Calu3 (cell line): ENCODE measurements around the gene PSMB11. TPM values are rescaled to one million over a fixed set of nuclear protein-coding genes. Genes with fewer than 3 reads are reported as not detected.

ENCODE experiments used
- BruUV-seq: library from RNA; stranded (reverse); fragments of 400-500 nt; replicated peaks from 2 replicates; lab custom pipeline; 2021; lab: Mats Ljungman, UMichigan
- CTCF ChIA-PET: fragments of 300-600 bp; sonication (Branson Sonifier 250); formaldehyde crosslinking; loops from one replicate; lab custom pipeline; 2022; ENCODE audit warnings: antibody characterized with exemption; lab: Charles Lee
- DNase-seq: peaks from one replicate; pipeline ENCODE4 v3.0.0; 2022
- H3K27ac Mint-ChIP-seq: one replicate; pipeline ENCODE4 v1.8.0; 2022; ENCODE audit warnings: mixed read lengths; ENCODE audit not compliant: unreplicated experiment
- H3K27me3 Mint-ChIP-seq: one replicate; pipeline ENCODE4 v1.8.0; 2022; ENCODE audit warnings: mixed read lengths; ENCODE audit not compliant: unreplicated experiment
- H3K36me3 Mint-ChIP-seq: one replicate; pipeline ENCODE4 v1.8.0; 2022; ENCODE audit warnings: mild to moderate bottlenecking, moderate library complexity, mixed read lengths; ENCODE audit not compliant: insufficient read depth, unreplicated experiment
- H3K4me1 Mint-ChIP-seq: one replicate; pipeline ENCODE4 v1.8.0; 2022; ENCODE audit warnings: mild to moderate bottlenecking, low read depth, mixed read lengths; ENCODE audit not compliant: unreplicated experiment
- H3K4me3 Mint-ChIP-seq: one replicate; pipeline ENCODE4 v1.8.0; 2022; ENCODE audit warnings: mild to moderate bottlenecking, low read depth, moderate library complexity, mixed read lengths; ENCODE audit not compliant: unreplicated experiment
- H3K9me3 Mint-ChIP-seq: one replicate; pipeline ENCODE4 v1.8.0; 2022; ENCODE audit warnings: low read depth, mixed read lengths; ENCODE audit not compliant: unreplicated experiment
- CTCF ChIP-seq: fragments of 200-600 bp; IDR thresholded peaks from one replicate; pipeline ENCODE4 v1.8.0; 2022; ENCODE audit warnings: antibody characterized with exemption; ENCODE audit not compliant: unreplicated experiment
- intact Hi-C: fragments of 100-400 bp; cut with micrococcal nuclease; formaldehyde crosslinking; loops from one replicate; pipeline ENCODE4 v1.10.0; 2022; ENCODE audit not compliant: unreplicated experiment
- total RNA-seq: library from RNA; stranded (reverse); gene quantifications from 2 replicates; pipeline ENCODE4 v1.2.3, GENCODE V29; 2022

PSMB11 gene
- total RNA-seq, 1 experiment from 2014 or later, result not detected

- CTCF ChIA-PET, result interaction anchor here (0.9 to 3.8 kb wide), 2 partner anchors 10 to 11 kb away, joined by 4 to 28 read pairs; no protein-coding TSS in a partner anchor
- no peak overlapping the region for H3K4me3 Mint-ChIP-seq
- intact Hi-C loops, result no loop called here
- DNase-seq, result no peak
- no peak overlapping the region for H3K27ac Mint-ChIP-seq
- peaks cover 5% of the 10 kb centered on the region for H3K36me3 Mint-ChIP-seq
- H3K27me3 Mint-ChIP-seq, result no peaks in the 10 kb centered on the region
- no peaks in the 10 kb centered on the region for H3K9me3 Mint-ChIP-seq
- BruUV-seq, result no TSS peak
- H3K4me1 Mint-ChIP-seq, result no peaks in the 10 kb centered on the region
- no peak for TF ChIP-seq CTCF
Measured at GRCh38 chr14:22996768-22997654, 45.0 kb upstream of the PSMB11 start.

DNA sequence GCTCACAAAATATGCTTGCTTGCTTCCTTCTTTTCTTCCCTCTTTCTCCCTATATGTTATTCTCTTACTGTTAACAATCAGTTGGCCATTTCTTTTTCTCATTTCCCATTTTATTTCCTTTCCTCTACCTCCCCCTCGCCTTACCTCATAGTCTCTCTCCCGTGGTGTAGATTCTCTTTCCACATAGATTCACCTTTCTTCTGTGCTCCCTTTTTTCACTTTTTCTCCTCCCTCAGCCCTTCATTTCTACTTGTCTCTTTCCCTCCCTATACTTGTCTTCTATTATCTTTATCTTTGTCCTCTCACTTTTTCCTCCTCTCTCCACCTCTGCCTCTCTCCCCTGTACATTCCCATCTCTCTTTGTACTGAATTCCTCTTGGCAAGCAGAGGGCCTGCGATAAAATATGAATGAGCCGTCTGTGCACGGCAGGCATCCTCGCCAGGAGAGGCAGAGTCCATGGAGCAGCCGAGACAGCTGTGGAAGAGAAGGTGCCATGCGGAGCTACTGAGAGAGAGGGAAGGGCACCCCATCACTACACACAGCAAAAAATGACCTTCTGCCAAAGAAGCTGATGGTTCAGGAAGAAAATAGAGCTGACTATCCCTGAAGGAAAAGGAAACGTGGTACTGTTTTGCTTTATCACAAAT, 44.2 kb upstream of the PSMB11 start:
- H3K9me3 Mint-ChIP-seq, result no peaks in the 10 kb centered on the region
- intact Hi-C loops, result no loop called here
- CTCF ChIA-PET, result interaction anchor here (0.9 kb wide), 1 partner anchor 11 kb away, joined by 4 read pairs; no protein-coding TSS in a partner anchor

DNA sequence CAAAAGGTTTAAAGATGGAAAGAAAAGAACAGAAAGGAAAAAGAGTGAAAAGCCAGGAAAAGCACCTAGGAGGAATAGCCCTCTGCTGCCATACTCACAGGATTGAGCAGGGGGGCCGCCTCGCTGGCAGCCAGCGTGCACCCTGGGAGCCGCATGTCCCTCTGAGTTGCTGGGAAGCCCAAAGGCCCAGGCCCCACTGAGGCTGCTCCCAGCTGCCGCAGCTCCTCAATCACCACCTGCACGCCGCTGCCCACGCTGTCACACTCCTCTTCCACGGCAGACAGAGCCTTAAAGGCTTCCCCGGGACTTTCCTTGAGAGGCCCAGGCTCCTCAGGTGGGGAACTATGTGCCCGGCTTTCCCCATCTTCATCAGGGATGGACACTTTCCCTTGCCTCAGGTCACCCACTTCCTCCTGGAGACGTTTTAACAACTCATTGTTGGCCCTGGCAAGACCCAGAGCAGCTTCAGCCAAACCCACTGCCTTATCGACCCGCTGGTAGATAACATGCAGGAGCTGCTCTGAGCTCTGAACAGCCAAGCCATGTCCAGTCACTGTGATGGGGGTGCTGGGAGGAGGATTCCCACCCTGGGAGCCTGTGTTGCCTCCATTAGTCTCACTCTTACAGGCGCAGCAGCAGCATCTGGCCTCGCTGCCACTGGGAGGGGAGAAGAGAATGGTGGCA, 43.5 kb upstream of the PSMB11 start:
- peaks cover 5% of the 10 kb centered on the region for H3K36me3 Mint-ChIP-seq
- DNase-seq, result no peak
- no peaks in the 10 kb centered on the region for H3K9me3 Mint-ChIP-seq
- no peaks in the 10 kb centered on the region for H3K27me3 Mint-ChIP-seq
- H3K4me3 Mint-ChIP-seq, result no peak overlapping the region
- TF ChIP-seq CTCF, result no peak
- H3K27ac Mint-ChIP-seq, result no peak overlapping the region
- BruUV-seq, result no TSS peak
- intact Hi-C loops, result no loop called here
- CTCF ChIA-PET, result no interaction called here
- no peaks in the 10 kb centered on the region for H3K4me1 Mint-ChIP-seq

More for the DNA sequence above, 44.2 kb upstream of the PSMB11 start:
- no peak overlapping the region for H3K4me3 Mint-ChIP-seq
- no peaks in the 10 kb centered on the region for H3K4me1 Mint-ChIP-seq
- TF ChIP-seq CTCF, result no peak
- no TSS peak for BruUV-seq
- DNase-seq, result no peak
- H3K27ac Mint-ChIP-seq, result no peak overlapping the region
- no peaks in the 10 kb centered on the region for H3K27me3 Mint-ChIP-seq
- peaks cover 5% of the 10 kb centered on the region for H3K36me3 Mint-ChIP-seq

- DNase-seq, result no peak
- CTCF ChIA-PET, result interaction anchor here (0.6 kb wide), 1 partner anchor 35 kb away, joined by 3 read pairs; no protein-coding TSS in a partner anchor
- Mint-ChIP-seq H3K27me3 (no peaks in the 10 kb centered on the region), H3K27ac (no peak overlapping the region), H3K4me1 (peaks cover 9% of the 10 kb centered on the region), H3K4me3 (no peak overlapping the region), H3K36me3 (no peaks in the 10 kb centered on the region), H3K9me3 (no peaks in the 10 kb centered on the region)
- BruUV-seq, result no TSS peak
- no peak for TF ChIP-seq CTCF
- intact Hi-C loops, result no loop called here
Measured at GRCh38 chr14:23000860-23001259, 41.2 kb upstream of the PSMB11 start.
